ENCODE data around the gene ZMIZ1. TPM values are rescaled to one million over a fixed set of nuclear protein-coding genes. Genes with fewer than 3 reads are reported as not detected.

Gene ZMIZ1
- total RNA-seq, 1 experiment from 2014 or later, result 20.4 TPM

DNA sequence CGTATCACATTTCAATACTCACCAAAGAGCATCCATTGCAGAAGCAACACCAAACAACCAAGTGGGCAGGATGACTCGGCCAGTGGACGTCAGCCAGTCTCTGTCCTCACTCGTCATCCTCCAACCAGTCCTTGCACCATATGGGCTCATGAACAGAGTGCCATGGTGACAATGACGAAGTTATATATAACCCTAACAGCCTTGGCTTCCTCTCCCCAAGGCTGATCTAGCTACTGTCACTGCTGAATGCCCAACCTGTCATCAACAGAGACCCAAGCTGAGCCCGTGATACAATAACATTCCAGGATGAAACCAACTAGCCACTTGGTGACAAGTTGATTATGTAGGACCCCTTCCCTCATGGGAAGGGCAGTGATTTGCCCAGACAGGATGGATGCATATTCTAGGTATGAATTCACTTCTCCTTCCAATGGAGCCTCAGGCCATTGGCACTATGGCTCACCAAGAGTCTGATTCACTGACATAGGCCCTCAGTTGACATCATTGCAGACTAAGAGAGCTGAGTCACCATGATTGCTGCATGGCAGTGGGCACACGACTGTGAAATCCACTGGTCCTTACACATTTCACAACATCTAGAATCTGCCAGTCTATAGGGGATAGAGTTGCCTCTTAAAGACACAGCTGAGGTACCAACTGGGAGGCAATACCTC lies 252.2 kb downstream of the ZMIZ1 start:
- DNase-seq, result no peak
- no peak overlapping the region for H3K4me3 ChIP-seq (ENCODE audit: insufficient read depth, low read depth, low read length)
- H3K36me3 ChIP-seq (replicated peaks; ENCODE audit: control insufficient read depth, insufficient read depth, low read length), result no peaks in the 10 kb centered on the region
- no peaks in the 10 kb centered on the region for H3K27me3 ChIP-seq (ENCODE audit: control insufficient read depth, insufficient read depth, low read length)

DNA sequence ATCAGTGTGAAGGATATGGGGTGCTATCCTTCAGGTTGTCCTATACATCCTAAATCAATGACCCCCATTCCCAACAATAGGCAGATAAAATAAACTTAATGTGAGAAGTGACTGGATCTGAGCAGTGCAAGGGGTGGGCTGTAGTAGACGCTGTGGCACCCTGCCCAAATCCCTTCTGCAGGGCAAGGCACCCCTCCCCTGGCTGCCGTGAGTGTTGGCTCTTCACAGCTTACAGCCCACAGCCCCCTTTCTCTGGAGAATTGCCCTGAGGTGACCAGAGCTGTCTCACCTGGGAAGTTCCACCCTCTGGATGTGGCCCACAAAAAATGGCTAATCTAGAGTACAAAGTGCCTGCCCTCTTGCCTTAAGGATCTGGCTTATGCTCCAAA lies 252.7 kb downstream of the ZMIZ1 start:
- H3K27me3 ChIP-seq (ENCODE audit: control insufficient read depth, insufficient read depth, low read length), result no peaks in the 10 kb centered on the region
- H3K36me3 ChIP-seq (replicated peaks; ENCODE audit: control insufficient read depth, insufficient read depth, low read length), result no peaks in the 10 kb centered on the region
- no peak for DNase-seq
- no peak overlapping the region for H3K4me3 ChIP-seq (ENCODE audit: insufficient read depth, low read depth, low read length)

DNA sequence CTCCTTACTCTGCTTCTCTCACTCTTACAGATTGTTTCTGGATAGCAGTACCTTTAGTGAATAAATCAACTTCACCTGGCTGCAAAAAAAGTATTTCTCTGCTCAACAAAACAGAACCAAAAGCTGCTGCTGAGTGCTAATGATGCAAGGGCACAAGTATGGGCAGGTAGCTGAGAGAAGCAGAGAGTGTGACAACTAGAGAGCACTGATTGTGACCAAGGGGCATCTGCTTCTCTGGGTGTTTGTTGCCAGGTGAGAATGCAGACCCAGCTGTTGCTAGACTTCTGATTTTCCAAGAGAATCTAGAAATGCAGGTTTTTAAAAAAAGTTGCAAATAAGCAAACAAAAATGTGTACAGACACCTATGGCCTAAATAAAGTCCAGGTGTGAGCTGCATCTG lies 253.2 kb downstream of the ZMIZ1 start:
- DNase-seq, result no peak
- H3K27me3 ChIP-seq (ENCODE audit: control insufficient read depth, insufficient read depth, low read length), result no peaks in the 10 kb centered on the region
- no peak overlapping the region for H3K4me3 ChIP-seq (ENCODE audit: insufficient read depth, low read depth, low read length)
- H3K36me3 ChIP-seq (replicated peaks; ENCODE audit: control insufficient read depth, insufficient read depth, low read length), result no peaks in the 10 kb centered on the region

DNA sequence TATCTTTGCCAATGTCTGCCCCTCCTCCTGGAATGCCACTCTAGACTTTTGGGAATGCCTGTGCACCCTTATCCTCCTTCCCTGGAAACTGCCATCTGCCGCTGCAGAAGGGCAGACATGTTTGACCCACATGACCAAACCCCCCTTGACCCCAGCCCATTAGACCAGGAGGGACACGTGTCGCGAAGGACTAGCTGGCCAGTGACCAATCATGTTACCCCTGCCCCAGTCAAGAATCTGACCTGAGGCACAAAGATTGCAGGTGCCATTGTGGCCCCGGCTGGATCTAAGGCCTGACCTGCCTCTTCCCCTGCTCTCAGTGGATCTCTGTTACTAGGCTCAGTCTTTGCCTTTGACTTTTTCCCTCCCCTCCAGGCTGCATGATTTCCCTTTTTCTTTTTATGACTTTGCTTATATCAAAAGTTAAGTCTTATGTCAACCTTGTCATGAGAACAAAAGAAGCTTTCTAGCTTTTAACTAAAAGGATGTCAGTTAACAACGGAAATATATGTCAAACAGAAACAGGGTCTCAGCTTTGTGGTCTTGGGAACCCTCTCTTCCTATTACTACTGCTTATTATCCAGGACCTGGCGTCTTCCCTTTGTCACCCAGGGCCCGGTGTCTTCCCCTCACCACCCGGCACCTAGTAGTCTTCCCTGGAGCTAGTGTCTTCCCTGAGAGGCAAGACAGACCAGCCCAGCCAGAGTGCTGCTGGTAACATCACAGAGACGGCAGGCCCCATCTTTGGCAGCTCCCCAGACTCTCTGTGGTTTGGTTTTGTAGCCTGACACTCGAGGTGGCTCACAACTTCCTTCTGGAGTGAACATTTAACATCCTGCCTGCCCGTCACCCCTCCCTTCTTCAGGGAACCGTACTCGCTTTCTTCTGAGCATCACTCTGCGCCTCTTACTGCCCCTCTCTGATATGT lies 254.1 kb downstream of the ZMIZ1 start:
- no peak for DNase-seq
- H3K27me3 ChIP-seq (ENCODE audit: control insufficient read depth, insufficient read depth, low read length), result no peaks in the 10 kb centered on the region

DNA sequence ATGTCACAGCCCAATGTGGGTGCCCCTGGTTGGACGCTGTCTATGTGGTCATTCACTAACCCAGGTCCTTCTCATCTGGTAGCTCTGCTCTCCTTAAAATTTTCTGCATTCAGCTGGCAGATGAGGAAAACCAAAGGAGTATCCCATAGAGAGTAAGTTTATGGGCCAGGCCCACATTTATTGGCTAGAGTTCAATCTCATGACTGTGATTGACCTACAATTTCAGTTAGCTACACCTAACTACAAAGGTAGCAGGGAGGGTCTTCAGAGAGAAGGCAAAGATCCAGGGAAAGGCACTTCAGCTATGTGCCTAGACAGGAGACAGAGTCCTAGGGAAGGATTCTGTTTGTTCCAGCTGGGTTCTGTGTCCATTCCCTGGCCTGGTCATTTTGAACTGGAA lies 254.8 kb downstream of the ZMIZ1 start:
- DNase-seq, result no peak
- Histone ChIP-seq H3K36me3 (replicated peaks; ENCODE audit: control insufficient read depth, insufficient read depth, low read length) (no peaks in the 10 kb centered on the region), H3K27me3 (ENCODE audit: control insufficient read depth, insufficient read depth, low read length) (no peaks in the 10 kb centered on the region), H3K4me3 (ENCODE audit: insufficient read depth, low read depth, low read length) (no peak overlapping the region)

More for the DNA sequence above, 254.1 kb downstream of the ZMIZ1 start:
- Histone ChIP-seq H3K36me3 (replicated peaks; ENCODE audit: control insufficient read depth, insufficient read depth, low read length) (no peaks in the 10 kb centered on the region), H3K4me3 (ENCODE audit: insufficient read depth, low read depth, low read length) (no peak overlapping the region)

DNA sequence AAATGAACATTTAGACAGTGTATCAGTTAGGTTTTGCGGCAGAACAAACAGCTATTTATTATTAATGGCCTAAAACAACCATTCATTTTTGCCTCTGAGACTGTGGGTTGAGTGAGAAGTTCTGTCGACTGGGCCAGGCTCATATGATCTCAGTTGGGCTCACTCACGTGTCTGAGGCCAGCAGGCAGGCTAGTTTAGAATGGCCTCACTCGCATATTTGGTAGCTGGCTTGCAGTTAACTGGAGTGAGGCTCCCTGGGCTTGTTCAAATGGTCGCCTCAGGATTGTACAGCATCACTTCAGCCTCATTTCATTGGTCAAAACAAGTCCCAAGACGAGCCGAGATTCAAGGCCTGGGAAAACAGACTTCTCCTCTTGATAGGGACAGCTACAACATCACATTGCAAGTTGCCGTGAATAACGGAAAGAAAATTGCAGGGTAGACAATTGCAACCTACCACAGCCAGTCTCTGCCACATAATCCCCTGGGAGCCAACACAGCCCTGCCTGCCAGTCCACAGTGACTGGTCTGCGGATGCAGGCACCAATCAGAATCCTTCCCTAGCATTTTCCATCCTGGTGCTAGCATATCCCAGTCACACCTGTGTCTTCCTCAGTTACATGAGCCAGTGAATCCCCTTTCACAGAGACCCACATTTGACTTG lies 255.4 kb downstream of the ZMIZ1 start:
- no peaks in the 10 kb centered on the region for H3K36me3 ChIP-seq (replicated peaks; ENCODE audit: control insufficient read depth, insufficient read depth, low read length)

DNA sequence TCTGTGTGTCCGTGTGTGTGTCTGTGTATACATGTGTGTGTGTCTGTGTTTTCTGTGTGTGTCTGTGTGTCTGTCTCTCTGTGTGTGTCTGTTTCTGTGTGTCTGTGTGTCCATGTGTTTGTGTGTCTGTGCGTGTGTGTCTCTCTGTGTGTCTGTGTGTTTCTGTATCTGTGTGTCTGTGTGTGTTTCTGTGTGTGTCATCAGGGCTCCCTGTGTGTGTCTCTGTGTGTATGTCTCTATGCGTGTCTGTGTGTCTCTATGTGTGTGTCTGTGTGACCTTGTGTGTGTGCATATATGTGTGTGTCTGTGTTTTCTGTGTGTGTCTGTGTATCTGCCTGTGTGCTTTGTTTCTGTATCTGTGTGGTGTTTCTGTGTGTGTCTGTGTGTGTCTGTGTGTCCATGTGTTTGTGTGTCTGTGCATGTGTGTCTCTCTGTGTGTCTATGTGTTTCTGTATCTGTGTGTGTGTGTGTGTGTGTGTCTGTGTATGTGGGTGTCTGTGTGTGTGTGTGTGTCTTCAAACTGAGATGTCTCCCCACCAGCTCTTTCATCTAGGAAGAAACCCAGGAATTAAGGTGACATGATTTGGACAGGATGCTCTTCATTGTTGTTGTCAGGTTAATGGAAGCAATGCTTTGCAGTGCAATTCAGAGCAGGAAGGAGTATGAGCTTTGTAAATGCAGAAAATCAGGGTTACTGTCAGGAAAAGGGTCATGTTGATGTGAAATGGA lies 257.8 kb downstream of the ZMIZ1 start:
- no peak for DNase-seq
- Histone ChIP-seq H3K27me3 (ENCODE audit: control insufficient read depth, insufficient read depth, low read length) (no peaks in the 10 kb centered on the region), H3K36me3 (replicated peaks; ENCODE audit: control insufficient read depth, insufficient read depth, low read length) (no peaks in the 10 kb centered on the region), H3K4me3 (ENCODE audit: insufficient read depth, low read depth, low read length) (no peak overlapping the region)

More for the DNA sequence above, 255.4 kb downstream of the ZMIZ1 start:
- Histone ChIP-seq H3K27me3 (ENCODE audit: control insufficient read depth, insufficient read depth, low read length) (no peaks in the 10 kb centered on the region), H3K4me3 (ENCODE audit: insufficient read depth, low read depth, low read length) (no peak overlapping the region)
- DNase-seq, result no peak

DNA sequence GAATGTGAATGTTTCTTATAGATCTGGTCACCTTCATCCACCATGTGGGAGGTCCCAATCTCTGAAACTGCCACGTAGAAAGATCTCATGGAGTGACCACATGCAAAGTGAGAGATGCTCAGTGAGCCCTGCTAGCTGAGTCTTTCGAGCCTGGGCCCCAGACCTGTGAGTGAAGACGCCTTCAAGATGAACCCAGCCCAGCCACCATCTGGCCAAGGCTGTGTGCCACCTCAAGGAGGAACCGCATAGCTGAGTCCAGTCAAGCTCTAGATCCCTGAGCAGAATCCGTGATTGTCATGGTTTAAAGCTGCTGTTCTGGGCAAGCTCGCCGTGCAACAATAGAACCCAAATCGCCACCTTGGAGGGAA lies 258.3 kb downstream of the ZMIZ1 start:
- no peaks in the 10 kb centered on the region for H3K36me3 ChIP-seq (replicated peaks; ENCODE audit: control insufficient read depth, insufficient read depth, low read length)
- no peak overlapping the region for H3K4me3 ChIP-seq (ENCODE audit: insufficient read depth, low read depth, low read length)
- DNase-seq, result no peak
- H3K27me3 ChIP-seq (ENCODE audit: control insufficient read depth, insufficient read depth, low read length), result no peaks in the 10 kb centered on the region

DNA sequence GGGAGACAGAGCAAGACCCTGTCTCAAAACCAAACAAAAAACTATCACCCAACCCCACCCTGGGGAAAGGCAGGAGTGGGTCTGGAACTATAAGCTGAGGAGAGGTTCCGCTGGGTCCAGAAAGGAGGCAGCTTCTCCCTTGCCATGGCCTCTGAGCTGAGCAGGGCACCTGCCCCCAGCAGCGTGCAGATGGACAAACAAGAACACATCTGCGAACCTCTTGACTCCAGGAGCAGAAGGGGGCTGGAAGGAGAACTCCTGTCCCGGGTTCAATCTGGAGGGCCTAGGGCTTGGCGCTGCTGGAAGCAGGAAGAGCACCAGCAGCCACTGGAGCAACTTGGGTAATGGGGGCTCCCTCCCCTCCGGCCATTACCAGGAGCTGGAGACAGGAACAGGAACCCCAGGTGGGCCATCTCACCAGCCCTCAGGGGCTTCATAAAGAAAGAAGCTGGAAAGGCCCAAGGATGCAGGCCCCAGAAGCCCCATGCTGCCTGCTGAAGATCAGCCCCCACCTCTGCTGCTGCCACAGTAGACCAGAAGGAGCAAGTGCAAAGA lies 259.5 kb downstream of the ZMIZ1 start:
- Histone ChIP-seq H3K27me3 (ENCODE audit: control insufficient read depth, insufficient read depth, low read length) (no peaks in the 10 kb centered on the region), H3K4me3 (ENCODE audit: insufficient read depth, low read depth, low read length) (no peak overlapping the region), H3K36me3 (replicated peaks; ENCODE audit: control insufficient read depth, insufficient read depth, low read length) (no peaks in the 10 kb centered on the region)
- DNase-seq, result no peak

DNA sequence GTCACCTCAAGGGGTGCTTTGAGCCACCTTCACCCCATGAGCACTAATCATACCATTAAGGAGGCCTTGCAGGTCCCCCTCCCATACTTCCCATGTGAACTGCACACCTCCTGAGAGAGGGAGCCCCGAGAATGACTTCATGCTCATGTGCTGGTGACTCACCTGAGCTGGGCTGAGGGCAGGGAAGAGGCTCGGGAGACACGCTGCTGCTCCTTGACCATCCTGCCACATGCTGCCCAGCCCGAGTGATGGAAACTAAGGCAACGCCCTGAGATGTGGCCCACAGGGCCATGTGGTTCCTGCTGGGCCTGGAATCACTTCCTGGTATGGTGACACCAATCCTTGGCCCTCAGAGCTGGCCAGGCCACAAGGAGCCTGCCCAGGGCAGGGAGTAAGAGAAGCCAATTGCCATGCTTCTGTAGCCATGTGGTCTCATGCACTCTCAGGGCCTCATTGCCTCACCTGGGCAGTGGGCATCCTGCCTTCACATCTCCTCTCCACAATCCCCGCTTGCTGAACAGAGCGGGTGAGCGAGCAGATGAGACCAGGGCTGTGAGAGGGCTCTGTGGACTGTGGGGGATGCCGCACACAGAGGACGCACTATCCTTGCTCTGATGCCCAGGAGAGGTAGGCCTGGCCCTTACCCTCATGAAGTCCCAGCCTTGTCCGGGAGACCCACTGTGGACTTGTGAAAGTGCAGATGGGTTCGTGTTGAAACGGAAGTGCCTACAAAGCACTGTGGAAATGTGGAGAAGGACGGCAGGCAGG lies 260.2 kb downstream of the ZMIZ1 start:
- H3K36me3 ChIP-seq (replicated peaks; ENCODE audit: control insufficient read depth, insufficient read depth, low read length), result no peaks in the 10 kb centered on the region
- H3K27me3 ChIP-seq (ENCODE audit: control insufficient read depth, insufficient read depth, low read length), result no peaks in the 10 kb centered on the region
- no peak overlapping the region for H3K4me3 ChIP-seq (ENCODE audit: insufficient read depth, low read depth, low read length)
- DNase-seq, result no peak

DNA sequence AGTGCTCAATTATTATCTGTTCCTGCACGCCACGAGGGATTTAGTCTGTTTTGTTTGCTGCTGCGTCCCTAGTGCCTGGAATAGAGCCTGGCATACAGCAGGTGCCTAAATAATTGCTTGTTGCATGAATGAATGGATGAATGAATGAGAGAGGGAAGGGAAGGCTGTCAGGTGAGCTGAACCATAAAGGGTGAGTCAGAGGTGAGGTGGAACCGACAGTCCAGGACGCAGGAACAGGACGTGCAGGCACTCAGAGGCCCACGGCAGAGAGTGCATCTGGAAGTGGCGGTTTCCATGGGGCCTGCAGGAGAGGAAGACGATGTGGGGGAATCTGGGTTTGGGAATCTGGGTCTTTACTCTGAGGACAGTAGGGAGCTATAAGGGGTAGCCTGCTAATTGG lies 260.8 kb downstream of the ZMIZ1 start:
- H3K36me3 ChIP-seq (replicated peaks; ENCODE audit: control insufficient read depth, insufficient read depth, low read length), result no peaks in the 10 kb centered on the region
- no peak overlapping the region for H3K4me3 ChIP-seq (ENCODE audit: insufficient read depth, low read depth, low read length)
- H3K27me3 ChIP-seq (ENCODE audit: control insufficient read depth, insufficient read depth, low read length), result no peaks in the 10 kb centered on the region
- DNase-seq, result no peak

DNA sequence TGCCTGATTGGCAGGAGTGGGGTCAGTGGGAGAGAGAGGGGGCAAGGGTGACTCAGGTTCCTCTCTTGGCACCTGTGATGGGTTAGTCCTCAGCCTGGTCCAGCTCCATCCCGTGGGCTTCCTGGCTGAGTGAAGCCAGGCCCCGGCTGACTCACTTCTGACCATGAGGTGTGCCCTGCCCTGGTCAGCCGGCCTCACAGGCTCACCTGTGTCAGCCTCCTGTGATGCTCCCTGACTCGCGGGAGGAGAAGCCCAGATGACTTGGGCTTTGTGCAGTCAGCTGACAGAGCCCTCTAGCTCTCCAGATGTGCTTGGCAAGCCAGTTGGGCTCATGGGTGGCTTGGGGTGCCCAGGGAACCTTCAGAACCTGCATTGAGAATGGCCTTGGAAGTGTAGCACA lies 262.5 kb downstream of the ZMIZ1 start:
- no peaks in the 10 kb centered on the region for H3K36me3 ChIP-seq (replicated peaks; ENCODE audit: control insufficient read depth, insufficient read depth, low read length)
- H3K4me3 ChIP-seq (ENCODE audit: insufficient read depth, low read depth, low read length), result no peak overlapping the region
- no peaks in the 10 kb centered on the region for H3K27me3 ChIP-seq (ENCODE audit: control insufficient read depth, insufficient read depth, low read length)
- DNase-seq, result no peak

DNA sequence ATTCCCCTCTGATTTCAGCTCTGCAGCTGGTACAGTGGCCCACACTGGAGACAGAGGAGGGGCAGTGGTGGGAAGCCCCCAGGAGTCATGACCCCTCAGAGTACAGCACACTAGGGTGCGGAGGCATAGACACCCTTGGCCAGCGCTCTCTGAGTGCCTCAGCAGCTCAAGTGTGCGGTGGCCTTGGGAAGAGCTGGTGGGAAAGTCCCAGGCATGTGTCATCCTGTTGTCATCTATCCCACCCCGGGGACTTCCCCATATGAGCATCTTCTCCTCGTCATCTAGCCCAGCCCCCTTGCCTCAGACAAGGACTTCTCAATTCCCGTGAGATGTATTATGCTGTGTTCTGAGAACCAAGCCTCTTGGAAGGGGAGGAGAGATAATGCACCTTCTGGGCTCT lies 262.9 kb downstream of the ZMIZ1 start:
- DNase-seq, result no peak
- H3K36me3 ChIP-seq (replicated peaks; ENCODE audit: control insufficient read depth, insufficient read depth, low read length), result no peaks in the 10 kb centered on the region
- H3K27me3 ChIP-seq (ENCODE audit: control insufficient read depth, insufficient read depth, low read length), result no peaks in the 10 kb centered on the region
- no peak overlapping the region for H3K4me3 ChIP-seq (ENCODE audit: insufficient read depth, low read depth, low read length)

Data from H7 (cell line).